Stimulated activated CD8-positive, alpha-beta memory T cell treated with anti-CD3 and anti-CD28 coated beads, Interleukin-12 subunit alpha, Interleukin-12 subunit beta, amount 100 ng/mL, for 24 hours (primary cell): ENCODE results near the gene MCOLN3.
"Not testable (repeated sequence)": the region's sequence is repeated elsewhere in the genome, so short reads cannot be mapped to it uniquely, and the experiment has no call there.

Source experiments
- DNase-seq: peaks from one replicate; pipeline ENCODE4 v3.0.0-alpha.2; 2020; ENCODE audit errors: extremely low read depth

MCOLN3 gene

DNA sequence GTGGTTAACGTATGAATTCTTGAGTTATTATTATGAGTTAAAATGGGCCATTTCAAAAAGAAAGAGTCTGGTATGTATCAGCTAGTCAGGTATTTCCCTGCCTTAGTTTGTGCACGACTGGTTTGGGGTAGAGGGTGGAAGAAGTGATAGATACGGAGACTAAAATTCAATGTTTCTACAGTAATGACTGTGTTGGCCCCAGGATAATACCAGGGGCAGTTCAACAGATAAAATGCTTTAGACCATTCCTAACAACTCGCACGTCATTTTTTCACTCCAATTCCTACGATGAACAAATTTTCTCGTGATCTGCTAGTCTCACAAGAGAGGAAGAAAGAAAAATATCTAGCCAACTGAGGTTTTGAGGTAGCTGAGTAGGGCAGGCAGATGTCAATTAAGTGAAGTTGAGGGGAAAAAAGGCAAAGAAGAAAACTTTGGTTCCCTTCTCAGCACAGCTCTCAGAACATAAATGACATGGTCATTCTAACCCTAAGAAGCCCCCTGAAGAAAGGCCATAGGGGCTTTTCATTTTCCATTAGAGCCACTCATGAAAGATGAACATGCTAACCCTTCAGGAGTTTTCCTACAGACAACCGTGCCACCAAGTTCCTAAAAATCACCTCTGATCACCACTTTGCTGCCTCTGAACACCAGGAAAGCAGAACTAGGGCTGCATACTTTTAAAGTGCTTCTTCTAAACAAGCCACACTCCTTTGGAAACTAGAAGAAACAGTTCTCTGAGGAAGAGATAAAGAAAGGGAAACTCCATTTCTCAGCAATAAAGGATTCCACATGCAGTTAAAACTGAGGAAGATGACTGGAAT is 57.0 kb downstream of the MCOLN3 start:
- no peak for DNase-seq

DNA sequence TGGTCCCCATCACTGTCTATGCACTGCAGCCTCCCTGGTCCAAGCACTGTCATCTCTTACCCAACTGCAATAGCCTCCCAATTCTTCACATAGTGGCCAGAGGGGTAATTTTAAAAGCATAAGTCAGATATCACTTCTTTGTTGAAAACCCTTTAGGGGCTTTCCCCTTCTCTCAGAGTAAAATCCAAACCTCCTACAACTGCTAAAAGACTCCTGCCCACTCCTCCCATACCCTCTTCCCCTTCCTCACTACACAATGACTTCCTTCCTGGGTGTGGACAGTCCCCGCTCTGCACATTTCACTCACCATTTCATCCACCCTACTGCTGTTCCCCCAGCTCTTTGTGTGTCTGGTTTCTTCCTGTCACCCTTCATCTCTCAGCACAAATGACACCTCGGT is 59.7 kb downstream of the MCOLN3 start:
- no peak for DNase-seq

DNA sequence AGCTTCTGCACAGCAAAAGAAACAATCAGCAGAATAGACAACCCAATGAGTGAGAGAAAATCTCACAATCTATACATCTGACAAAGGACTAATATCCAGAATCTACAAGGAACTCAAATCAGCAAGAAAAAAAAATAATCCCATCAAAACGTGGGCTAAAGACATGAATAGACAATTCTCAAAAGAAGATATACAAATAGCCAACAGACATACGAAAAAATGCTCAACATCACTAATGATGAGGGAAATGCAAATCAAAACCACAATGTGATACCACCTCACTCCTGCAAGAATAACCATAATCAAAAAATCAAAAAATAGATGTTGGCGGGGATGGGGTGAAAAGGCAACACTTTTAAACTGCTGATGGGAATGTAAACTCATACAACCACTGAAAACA is 61.7 kb downstream of the MCOLN3 start:
- DNase-seq, result not testable (repeated sequence)

DNA sequence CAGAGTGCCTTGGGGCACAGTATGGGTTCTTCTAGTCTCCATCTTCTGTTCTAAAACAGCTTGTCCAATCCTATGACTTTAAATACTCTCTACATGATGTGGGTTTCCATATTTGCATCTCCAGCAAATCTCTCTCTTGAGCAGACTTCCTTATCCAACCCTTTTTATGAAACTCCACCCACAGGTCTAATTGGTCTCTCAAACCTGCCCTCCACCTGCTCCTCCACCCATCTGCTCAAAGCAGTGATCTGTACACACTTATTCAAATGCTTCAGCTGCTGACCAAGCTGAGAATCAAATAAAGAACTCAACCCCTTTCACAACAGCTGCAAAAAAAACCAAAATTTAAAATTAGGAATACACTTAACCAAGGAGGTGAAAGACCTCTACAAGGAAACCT is 62.9 kb downstream of the MCOLN3 start:
- DNase-seq, result no peak

DNA sequence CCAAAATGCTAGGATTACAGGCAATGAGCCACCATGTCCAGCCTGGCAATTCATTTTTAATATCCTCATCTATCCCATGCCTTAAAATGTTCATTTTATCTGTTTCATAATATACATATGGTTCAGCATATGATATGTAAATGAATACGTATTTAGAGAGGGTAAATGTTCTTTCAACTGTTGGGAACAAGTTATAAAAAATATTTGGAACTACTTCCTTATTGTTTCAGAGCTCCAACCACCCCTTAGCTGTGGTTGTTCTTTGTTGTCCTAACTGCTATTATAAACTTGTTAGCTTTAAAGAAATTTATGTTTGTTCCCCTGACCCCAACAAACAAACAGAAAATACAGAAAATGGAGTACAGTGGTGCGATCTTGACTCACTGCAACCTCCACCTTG is 65.9 kb downstream of the MCOLN3 start:
- no peak for DNase-seq

DNA sequence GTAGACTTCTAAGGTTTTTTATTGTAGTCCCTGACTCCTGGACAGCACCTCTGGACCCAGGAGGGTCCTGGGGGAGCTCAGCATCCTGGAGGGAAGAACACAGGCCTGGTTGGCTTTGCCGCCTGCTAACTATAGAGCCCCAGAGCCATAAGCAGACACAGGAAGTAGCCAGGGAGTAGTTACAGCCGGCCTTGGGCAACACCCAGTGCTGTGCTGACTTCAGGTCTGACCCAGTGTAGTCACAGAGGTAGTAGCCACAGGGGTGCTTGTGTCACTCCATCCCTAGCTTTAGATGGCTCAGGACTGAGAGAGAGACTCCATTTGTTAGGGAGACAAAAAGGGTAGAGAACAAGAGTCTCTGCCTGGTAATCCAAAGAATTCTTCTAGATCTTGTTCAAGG is 73.3 kb downstream of the MCOLN3 start:
- DNase-seq, result no peak

DNA sequence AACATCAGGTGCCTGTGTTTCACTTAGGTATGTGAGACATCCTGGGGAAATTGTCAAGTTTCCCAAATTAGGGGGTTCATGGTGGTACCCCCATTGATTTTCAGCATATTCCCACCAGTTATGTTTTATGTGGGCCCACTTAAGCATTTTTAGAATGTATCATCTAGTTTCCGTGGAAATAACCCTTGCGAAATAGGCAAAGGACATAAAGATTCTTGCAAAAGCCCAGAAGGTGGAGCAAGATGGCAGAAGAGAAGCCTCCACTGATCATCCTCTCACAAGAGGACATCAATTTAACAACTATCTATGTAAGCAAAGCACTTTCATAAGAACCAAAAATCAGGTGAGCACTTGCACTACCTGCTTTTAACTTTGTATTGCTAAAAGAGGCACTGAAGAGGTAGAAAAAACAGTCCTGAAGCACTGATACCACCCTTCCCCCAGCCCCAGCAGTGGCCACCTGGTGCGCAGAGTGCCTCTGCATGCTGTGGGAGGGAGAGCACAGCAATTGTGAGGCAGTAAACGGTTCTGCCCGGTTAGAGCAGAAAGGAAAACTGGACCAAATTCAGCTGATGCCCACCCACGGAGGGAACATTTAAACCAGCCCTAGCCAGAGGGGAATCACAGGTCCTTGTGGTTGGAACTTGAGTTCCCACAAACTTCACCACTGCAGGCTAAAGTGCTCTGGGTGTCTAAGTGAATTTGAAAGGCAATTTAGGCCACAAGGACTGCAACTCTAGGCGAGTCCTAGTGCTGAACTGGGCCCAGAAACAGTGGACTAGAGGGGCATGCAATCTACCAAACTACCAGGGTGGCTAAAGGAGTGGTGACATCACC is 74.6 kb downstream of the MCOLN3 start:
- no peak for DNase-seq

DNA sequence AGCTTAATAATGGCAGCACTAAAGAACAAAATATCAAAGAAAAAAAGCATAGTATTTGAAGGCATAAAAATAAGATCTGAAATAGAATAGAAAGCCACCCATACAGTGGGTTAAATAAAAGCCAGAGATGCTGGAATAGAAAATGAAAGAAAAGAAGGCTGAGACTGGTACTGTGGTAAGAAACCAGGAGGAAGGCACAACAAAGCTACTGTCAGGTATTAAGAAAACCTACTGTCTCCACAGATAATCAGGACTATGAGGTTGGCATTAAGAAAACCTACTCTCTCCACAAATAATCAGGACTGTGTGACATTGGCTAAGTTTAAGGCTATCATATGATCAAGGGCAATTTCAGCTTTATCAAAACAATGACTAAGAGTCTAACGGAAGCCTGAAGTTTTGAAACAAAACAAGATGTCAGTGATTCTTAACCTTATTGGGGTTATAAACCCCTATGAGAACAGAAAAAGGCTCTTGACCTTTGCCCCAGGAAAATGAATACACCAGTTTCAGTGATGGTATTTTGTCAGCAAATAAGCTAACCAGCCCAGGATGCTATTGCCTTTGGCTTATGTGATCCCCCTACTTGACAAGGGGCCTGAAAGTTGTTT is 75.8 kb downstream of the MCOLN3 start:
- no peak for DNase-seq

DNA sequence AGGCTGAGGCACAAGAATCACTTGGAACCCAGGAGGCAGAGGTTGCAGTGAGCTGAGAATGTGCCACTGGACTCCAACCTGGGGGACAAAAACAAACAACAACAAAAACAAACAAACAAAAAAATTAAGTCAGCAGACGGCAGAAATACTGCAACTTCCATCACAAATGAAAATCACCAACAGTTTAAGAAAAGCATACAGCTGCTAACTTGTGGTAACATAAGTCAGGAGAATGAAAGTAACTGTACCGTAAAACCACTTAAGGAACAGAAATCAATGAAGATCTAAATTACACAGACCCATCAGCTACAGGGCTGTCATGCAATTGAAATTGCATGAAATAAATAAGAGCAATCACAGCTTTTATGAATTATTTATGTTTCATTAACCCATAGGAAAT is 76.3 kb downstream of the MCOLN3 start:
- DNase-seq, result no peak

DNA sequence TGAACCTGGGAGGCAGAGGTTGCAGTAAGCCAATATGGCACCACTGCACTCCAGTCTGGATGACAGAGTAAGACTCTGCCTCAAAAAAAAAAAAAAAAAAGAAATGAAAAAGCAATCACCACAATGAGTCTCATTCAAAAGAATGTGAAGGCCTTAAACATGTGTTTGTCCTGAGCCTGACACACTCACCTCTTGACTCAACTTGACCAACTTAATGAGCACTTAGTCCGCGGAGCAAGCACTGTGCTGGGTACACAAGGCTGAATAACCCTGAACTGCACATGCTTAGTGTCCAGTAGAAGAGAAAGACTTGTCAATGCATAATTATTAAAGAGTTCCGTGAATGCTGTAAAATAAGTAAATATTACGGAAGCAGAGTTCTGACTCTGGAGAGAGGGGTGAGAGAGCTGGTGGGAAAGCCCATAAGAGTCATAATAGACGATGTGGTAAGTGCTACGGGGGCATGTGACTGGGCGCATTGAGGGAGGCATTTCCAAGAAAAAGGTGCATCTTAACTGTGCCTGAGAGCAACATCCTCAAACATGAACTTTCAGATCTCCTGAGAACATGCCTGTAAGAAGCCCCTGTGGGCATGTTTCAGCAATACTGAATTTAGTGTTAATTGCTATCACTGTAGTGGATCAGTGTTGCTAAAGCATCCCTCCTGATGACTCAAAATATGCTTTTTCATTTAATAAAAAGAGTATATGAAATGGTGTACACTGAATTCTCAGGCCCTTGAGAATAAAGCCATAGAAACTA is 78.6 kb downstream of the MCOLN3 start:
- DNase-seq, result no peak

DNA sequence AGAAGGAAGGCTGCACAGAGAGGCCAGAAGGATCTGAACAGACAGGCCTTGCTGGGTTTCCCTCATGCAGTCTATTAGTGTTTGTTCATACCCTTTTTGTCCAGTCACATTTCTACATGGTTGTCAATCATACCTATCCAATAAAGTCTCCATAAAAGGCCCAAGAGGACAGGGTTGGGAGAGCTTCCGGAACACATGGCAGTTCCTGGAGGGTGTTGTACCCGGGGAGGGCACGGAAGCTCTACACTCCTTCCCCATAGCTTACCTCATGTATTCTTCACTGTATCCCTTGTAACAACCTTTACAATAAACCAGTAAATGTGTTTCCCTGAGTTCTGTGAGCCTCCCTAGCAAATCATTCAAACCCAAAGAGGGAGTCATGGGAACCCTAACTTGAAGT is 79.4 kb downstream of the MCOLN3 start:
- DNase-seq, result no peak

DNA sequence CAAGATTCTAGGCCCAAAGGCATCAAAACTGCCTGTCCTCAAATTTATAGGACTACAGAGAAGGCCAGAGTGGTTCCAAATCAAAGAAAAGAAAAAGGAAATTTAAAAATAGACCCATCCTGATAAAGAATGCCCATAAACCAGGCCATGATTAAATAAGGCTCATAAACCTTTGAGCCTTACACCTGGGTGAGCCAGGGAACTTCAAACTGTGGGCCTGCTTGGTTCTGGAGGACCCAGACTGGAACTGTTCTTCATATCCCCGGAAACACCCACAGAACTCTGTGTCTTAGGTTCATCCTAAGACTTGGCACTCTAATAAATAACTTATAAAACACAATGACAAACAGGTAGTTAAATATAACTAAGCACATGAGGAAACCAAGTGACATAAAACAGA is 80.2 kb downstream of the MCOLN3 start:
- no peak for DNase-seq
